Limb (tissue), 2 donors: ENCODE measurements around the gene ALOX5.
A peak's percentile ranks its signal among the peaks of the same experiment; 100 is the strongest.
"Not testable (repeated sequence)": the region's sequence is repeated elsewhere in the genome, so short reads cannot be mapped to it uniquely, and the experiment has no call there.

Experiments
- DNase-seq, 2 donors: peaks; one replicate each; pipeline ENCODE4 v3.0.0-alpha.2; 2016; ENCODE audit errors: extremely low spot score in 2 of 2

ALOX5 gene

GRCh38 chr10:45464958-45465567, 91.0 kb downstream of the ALOX5 start:
- peak; percentile 63 to 86 for DNase-seq

DNA sequence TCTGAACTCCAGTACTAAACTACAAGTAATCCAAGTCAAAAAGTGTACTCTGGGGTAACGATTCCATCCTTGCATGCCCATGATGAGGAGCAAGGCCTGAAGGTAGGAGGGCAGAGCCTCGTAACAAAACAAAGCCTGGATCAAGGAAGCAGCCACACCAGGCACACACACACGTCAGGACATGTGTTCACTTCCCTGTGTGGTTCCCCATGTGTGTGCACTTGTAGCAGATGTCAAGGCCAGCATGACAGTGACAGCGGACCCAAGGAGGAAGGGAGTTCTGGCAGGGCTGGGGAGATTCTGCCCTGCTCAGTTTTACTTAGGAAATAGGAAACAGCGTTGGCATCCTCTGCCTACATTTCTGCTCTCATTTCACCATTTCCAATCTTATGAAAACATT, 92.8 kb downstream of the ALOX5 start:
- no peak for DNase-seq

GRCh38 chr10:45468079-45468478, 94.1 kb downstream of the ALOX5 start:
- DNase-seq = no peak

- DNase-seq = no peak
These were observed 96.3 kb downstream of the ALOX5 start for GRCh38 chr10:45470098-45471012.

- no peak for DNase-seq
These were observed 97.0 kb downstream of the ALOX5 start for GRCh38 chr10:45471059-45471458.

- DNase-seq = no peak
These were observed 97.7 kb downstream of the ALOX5 start for GRCh38 chr10:45471531-45472310.

GRCh38 chr10:45473126-45473525, 99.1 kb downstream of the ALOX5 start:
- DNase-seq = no peak

- no peak for DNase-seq
These were observed 102.5 kb downstream of the ALOX5 start for GRCh38 chr10:45476559-45476958.

- DNase-seq = no peak
These were observed 106.3 kb downstream of the ALOX5 start for GRCh38 chr10:45480294-45480693.

DNA sequence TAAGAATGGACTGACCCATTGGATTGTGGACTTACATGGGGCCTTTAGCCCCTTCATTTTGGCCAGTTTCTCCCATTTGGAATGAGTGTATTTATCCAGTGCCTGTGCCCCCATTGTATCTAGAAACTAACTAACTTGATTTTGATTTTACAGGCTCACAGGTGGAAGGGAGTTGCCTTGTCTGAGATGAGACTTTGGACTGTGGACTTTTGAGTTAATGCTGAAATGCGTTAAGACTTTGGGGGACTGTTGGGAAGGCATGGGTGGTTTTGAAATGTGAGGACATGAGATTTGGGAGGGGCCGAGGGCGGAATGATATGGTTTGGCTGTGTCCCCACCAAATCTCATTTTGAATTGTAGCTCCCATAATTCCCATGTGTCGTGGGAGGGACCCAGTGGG, 107.1 kb downstream of the ALOX5 start:
- DNase-seq = not testable (repeated sequence)

- DNase-seq = no peak
These were observed 109.0 kb downstream of the ALOX5 start for GRCh38 chr10:45483002-45483401.

DNA sequence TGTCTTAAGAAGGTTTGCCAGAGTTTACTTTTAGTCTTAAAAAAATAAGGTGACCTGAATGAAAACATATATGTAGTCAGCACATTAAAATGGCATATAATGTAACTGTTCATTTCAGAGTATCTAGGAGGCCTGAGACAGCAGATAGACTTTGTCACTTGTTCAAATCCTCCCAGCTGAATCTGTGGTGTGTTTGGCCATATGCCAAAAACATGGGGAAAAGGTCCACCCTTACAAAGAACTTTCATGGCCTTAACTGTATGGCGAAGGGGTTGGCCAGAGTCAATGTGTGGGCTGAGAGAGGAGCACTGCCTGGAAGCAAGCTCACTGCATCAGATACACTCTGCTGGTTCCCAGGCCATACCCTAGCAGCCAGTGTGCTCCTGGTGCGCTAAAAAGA, 113.7 kb downstream of the ALOX5 start:
- DNase-seq = no peak

DNA sequence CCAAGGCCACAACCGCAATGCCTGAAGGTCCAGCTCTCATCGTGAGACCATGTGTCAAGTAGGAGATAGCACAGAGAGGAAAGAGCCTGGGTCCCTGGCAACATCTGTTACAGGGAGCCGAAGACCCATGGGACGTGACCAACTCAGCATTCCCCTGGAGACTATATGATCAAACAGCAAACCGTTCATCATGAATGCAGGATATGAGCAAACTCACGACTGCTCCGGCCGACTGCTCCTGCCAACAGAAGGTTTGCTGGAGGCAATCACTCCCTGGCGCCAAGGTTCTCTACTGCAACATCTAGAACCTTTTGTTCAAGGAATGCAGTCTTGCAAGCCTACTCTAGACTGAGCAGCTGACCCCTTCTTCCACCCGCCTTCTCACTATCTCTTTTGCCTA, 114.3 kb downstream of the ALOX5 start:
- no peak for DNase-seq

DNA sequence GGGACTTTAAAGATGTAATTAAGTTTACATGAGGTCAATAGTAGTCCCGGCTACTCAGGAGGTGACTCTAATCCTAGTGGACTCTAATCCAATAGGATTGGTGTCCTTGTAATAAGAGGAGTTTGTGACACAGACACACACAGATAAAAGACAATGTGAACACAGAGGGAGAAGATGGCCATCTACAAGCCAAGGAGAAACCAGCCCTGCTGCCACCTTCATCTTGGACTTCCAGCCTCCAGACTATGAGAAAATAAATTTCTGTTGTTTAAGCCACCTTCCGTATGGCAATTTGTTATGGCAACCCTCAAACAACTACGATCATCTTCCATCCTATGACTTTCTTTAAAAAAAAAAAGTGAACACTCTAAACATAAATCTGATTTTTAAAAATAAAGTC, 116.3 kb downstream of the ALOX5 start:
- DNase-seq = no peak

DNA sequence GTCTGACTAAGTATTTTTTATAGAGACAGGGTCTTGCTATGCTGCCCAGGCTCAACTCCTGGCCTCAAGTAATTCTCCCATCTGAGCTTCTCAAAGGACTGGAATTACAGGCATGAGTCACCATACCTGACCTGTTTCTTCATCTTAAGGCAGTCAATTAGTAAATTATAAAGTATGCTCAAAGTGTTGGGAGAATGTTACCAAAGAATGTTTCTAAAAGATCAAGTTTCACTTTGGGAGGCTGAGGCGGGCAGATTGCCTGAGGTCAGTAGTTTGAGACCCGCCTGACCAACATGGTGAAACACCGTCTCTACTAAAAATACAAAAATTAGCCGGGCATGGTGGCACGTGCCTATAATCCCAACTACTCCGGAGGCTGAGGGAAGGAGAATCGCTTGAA, 117.0 kb downstream of the ALOX5 start:
- no peak for DNase-seq
